CD8-positive, alpha-beta memory T cell (primary cell): ENCODE measurements around the gene FBXL2. TPM values are rescaled to one million over a fixed set of nuclear protein-coding genes. Genes with fewer than 3 reads are reported as not detected.

Experiments used
- CTCF ChIA-PET: fragments of 350-600 bp; sonication (Branson Sonifier 250); formaldehyde crosslinking; loops from one replicate; lab custom pipeline; 2021; ENCODE audit warnings: antibody characterized with exemption; lab: Charles Lee
- POLR2A ChIA-PET: fragments of 350-600 bp; sonication (Branson Sonifier 250); formaldehyde crosslinking; loops from one replicate; lab custom pipeline; 2021; ENCODE audit warnings: antibody characterized with exemption; lab: Charles Lee
- DNase-seq, 5 donors: peaks; one replicate each; pipeline versions ENCODE4 v3.0.0 to v3.0.0-alpha.2; 2020 to 2022; ENCODE audit warnings: mixed read lengths in 1 of 5
- H3K27ac ChIP-seq: one replicate; pipeline ENCODE4 v1.7.0; 2013; ENCODE audit warnings: low read depth, mild to moderate bottlenecking, low read length, moderate library complexity
- H3K27me3 ChIP-seq: 2 replicates; pipeline ENCODE4 v1.7.0; 2013; ENCODE audit warnings: low read length, mild to moderate bottlenecking; ENCODE audit not compliant: insufficient read depth, poor library complexity, severe bottlenecking
- H3K36me3 ChIP-seq: 2 replicates; pipeline ENCODE4 v1.7.0; 2013; ENCODE audit warnings: mild to moderate bottlenecking, low read length, moderate library complexity; ENCODE audit not compliant: insufficient read depth
- H3K4me1 ChIP-seq: 2 replicates; pipeline ENCODE4 v1.7.0; 2013; ENCODE audit warnings: mild to moderate bottlenecking, low read length, moderate library complexity; ENCODE audit not compliant: insufficient read depth
- H3K4me3 ChIP-seq: 2 replicates; pipeline ENCODE4 v1.7.0; 2013; ENCODE audit warnings: mild to moderate bottlenecking, low read length
- H3K9me3 ChIP-seq: 2 replicates; pipeline ENCODE4 v1.7.0; 2013; ENCODE audit warnings: mild to moderate bottlenecking, low read length
- H3K27ac Mint-ChIP-seq, 8 donors: one replicate each; pipeline ENCODE4 v1.8.0; 2020 to 2021; ENCODE audit warnings: mixed read lengths in 8 of 8, mild to moderate bottlenecking in 6 of 8, inconsistent platforms in 3 of 8, moderate library complexity in 3 of 8
- H3K27me3 Mint-ChIP-seq, 2 donors: one replicate each; pipeline ENCODE4 v1.8.0; 2020 to 2021; ENCODE audit warnings: mixed read lengths in 2 of 2, mild to moderate bottlenecking in 1 of 2, moderate library complexity in 1 of 2
- H3K36me3 Mint-ChIP-seq, 3 donors: one replicate each; pipeline ENCODE4 v1.8.0; 2020 to 2021; ENCODE audit warnings: mixed read lengths in 3 of 3, inconsistent platforms in 1 of 3, mild to moderate bottlenecking in 1 of 3
- H3K4me1 Mint-ChIP-seq, 3 donors: one replicate each; pipeline ENCODE4 v1.8.0; 2020 to 2021; ENCODE audit warnings: mixed read lengths in 3 of 3, inconsistent platforms in 1 of 3, mild to moderate bottlenecking in 1 of 3
- H3K4me3 Mint-ChIP-seq, 7 donors: one replicate each; pipeline ENCODE4 v1.8.0; 2020 to 2021; ENCODE audit warnings: mixed read lengths in 7 of 7, mild to moderate bottlenecking in 6 of 7, moderate library complexity in 4 of 7, inconsistent platforms in 2 of 7
- H3K9me3 Mint-ChIP-seq, 5 donors: one replicate each; pipeline ENCODE4 v1.8.0; 2020 to 2022; ENCODE audit warnings: mixed read lengths in 5 of 5, mild to moderate bottlenecking in 3 of 5, moderate library complexity in 2 of 5, inconsistent platforms in 1 of 5
- polyA plus RNA-seq: library from polyadenylated mRNA; unstranded; fragments of 300-500 nt; fragmentation: Illumina TruSeq; gene quantifications from one replicate; pipeline ENCODE4 v1.2.3, GENCODE V29; 2021
- total RNA-seq, 2 experiments: library from RNA; stranded (reverse); gene quantifications; one replicate each; pipeline ENCODE4 v1.2.3, GENCODE V29; 2021

Gene FBXL2
- total and polyA plus RNA-seq, 3 experiments from 2014 or later = not detected

DNA sequence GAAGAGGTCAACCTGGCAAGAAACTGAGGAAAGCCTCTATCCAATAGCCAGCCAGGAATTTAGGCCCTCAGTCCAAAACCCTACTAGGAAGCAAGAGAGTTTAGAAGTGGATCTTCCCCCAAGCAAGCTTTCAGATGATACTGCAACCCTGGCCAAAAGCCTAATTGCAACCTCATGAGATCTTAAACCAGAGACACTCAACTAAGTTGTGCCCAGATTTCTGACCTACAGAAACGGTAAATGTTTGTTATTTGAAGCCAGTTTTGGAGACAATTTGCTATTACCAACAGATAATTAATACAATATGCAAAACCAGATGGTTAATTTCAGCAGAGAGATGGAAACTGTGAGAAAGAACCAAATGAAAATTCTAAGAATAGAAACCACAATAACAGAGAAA lies 37.0 kb upstream of the FBXL2 start:
- DNase-seq = no peak
- Mint-ChIP-seq H3K9me3 (peaks cover 0 to 8% (median 2%) of the 10 kb centered on the region in 5 donors), H3K27ac (no peak overlapping the region), H3K4me1 (no peaks in the 10 kb centered on the region), H3K4me3 (no peak overlapping the region), H3K27me3 (peaks cover 4 to 31% of the 10 kb centered on the region in 2 donors), H3K36me3 (no peaks in the 10 kb centered on the region)
- Histone ChIP-seq H3K9me3 (no peaks in the 10 kb centered on the region), H3K4me3 (no peak overlapping the region), H3K27ac (no peak overlapping the region), H3K4me1 (no peaks in the 10 kb centered on the region), H3K36me3 (no peaks in the 10 kb centered on the region), H3K27me3 (peaks cover 3% of the 10 kb centered on the region)
- CTCF ChIA-PET = no interaction called here
- POLR2A ChIA-PET = no interaction called here

DNA sequence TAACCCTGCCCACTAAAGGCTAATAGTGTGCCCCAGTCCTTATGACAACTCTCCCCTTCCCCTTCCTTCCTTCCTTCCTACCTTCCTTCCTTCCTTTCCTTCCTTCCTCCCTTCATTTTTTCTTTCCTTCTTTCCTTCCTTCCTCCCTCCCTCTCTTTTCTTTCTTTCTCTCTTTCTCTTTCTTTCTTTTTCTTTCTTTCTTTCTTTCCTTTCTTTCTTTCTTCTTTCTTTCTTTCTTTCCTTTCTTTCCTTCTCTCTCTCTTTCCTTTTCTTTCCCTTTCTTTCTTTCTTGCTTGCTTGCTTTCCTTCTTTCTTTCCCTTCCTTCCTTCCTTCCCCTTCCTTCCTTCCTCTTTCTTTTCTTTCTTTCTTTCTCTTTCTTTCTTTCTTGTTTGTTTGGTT lies 30.5 kb upstream of the FBXL2 start:
- H3K36me3 ChIP-seq = no peaks in the 10 kb centered on the region
- ChIA-PET POLR2A (no interaction called here), CTCF (no interaction called here)
- DNase-seq = no peak
- H3K4me3 ChIP-seq = no peak overlapping the region
- H3K27me3 ChIP-seq = no peaks in the 10 kb centered on the region
- no peak overlapping the region for H3K27ac ChIP-seq
- H3K9me3 ChIP-seq = no peaks in the 10 kb centered on the region
- Mint-ChIP-seq H3K27me3 (peaks cover 0 to 17% of the 10 kb centered on the region in 2 donors), H3K4me1 (no peaks in the 10 kb centered on the region), H3K36me3 (no peaks in the 10 kb centered on the region), H3K27ac (no peak overlapping the region), H3K4me3 (no peak overlapping the region), H3K9me3 (no peaks in the 10 kb centered on the region)
- no peaks in the 10 kb centered on the region for H3K4me1 ChIP-seq

DNA sequence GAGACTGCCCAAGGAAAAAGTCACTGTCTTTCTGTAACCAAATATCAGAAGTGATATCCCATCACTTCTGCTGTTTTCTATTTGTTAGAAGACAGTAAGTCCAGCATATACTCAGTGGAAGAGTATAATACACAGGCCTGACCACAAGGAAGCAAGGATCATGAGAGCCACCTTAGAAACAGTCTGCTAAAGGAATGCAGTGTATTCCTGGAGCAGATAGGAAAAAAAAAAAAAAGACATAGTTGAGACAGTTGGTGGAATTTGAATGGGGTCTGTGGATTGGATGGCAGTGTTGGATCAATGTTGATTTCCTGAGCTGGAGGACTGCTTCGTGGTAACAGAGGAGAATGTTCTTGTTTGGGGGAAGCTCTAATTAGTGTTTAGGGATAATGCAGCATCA lies 26.5 kb upstream of the FBXL2 start:
- no peak overlapping the region for H3K4me3 Mint-ChIP-seq
- ChIA-PET POLR2A (no interaction called here), CTCF (no interaction called here)
- no peak overlapping the region for H3K27ac Mint-ChIP-seq
- Histone ChIP-seq H3K4me3 (no peak overlapping the region), H3K27me3 (no peaks in the 10 kb centered on the region), H3K27ac (no peak overlapping the region), H3K9me3 (no peaks in the 10 kb centered on the region), H3K36me3 (no peaks in the 10 kb centered on the region), H3K4me1 (no peaks in the 10 kb centered on the region)
- H3K27me3 Mint-ChIP-seq = peaks cover 7 to 29% of the 10 kb centered on the region in 2 donors
- no peaks in the 10 kb centered on the region for H3K9me3 Mint-ChIP-seq
- no peak for DNase-seq
- no peaks in the 10 kb centered on the region for H3K4me1 Mint-ChIP-seq
- no peaks in the 10 kb centered on the region for H3K36me3 Mint-ChIP-seq

DNA sequence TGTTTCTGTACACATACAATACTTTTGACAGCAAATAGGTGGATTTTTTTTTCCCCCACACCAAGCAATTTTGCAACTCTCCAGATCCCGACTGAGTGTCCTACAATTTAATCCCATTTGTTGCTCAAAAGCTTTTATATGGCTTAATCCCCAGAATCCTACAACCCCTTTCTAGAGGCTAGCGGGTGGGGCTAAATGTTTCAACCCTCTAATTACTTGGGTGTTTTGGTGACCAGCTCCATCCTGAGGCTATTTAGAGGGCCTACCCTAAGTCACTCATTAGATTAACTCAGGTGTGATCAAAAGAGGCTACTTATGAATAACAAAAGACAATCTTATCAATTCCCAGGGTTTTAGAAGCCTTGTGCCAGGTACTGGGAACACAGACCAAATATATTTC lies 21.0 kb upstream of the FBXL2 start:
- no peaks in the 10 kb centered on the region for H3K36me3 ChIP-seq
- ChIA-PET POLR2A (no interaction called here), CTCF (no interaction called here)
- Mint-ChIP-seq H3K36me3 (no peaks in the 10 kb centered on the region), H3K27me3 (peaks cover 7 to 13% of the 10 kb centered on the region in 2 donors), H3K4me1 (no peaks in the 10 kb centered on the region), H3K27ac (no peak overlapping the region), H3K4me3 (no peak overlapping the region), H3K9me3 (no peaks in the 10 kb centered on the region)
- H3K4me1 ChIP-seq = no peaks in the 10 kb centered on the region
- H3K27me3 ChIP-seq = no peaks in the 10 kb centered on the region
- H3K4me3 ChIP-seq = no peak overlapping the region
- DNase-seq = no peak
- H3K9me3 ChIP-seq = no peaks in the 10 kb centered on the region
- H3K27ac ChIP-seq = no peak overlapping the region

DNA sequence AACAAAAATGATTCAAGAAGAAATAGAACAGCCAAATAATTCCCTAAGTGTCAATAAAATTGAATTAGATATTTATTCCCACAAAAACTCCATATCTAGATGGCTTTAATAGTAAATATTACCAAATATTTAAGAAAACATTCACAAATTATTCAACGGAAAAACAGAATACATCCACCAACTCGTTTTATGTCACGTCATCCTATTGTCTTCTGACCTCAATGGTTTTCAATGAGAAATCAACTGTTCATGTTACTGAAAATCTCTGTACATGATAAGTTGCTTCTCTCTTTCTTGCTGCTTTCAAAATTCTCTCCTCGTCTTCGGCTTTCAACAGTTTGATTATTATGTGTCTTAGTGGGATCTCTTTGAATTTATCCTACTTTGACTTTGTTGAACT lies 17.1 kb upstream of the FBXL2 start:
- Mint-ChIP-seq H3K27ac (no peak overlapping the region), H3K36me3 (peaks cover 0 to 2% (median 0%) of the 10 kb centered on the region in 3 donors), H3K9me3 (peaks cover 0 to 6% (median 0%) of the 10 kb centered on the region in 5 donors), H3K27me3 (peaks cover 3 to 14% of the 10 kb centered on the region in 2 donors), H3K4me3 (no peak overlapping the region), H3K4me1 (no peaks in the 10 kb centered on the region)
- H3K4me1 ChIP-seq = no peaks in the 10 kb centered on the region
- no peak overlapping the region for H3K4me3 ChIP-seq
- H3K27me3 ChIP-seq = no peaks in the 10 kb centered on the region
- no peaks in the 10 kb centered on the region for H3K36me3 ChIP-seq
- no peak for DNase-seq
- H3K9me3 ChIP-seq = no peaks in the 10 kb centered on the region
- ChIA-PET CTCF (no interaction called here), POLR2A (no interaction called here)
- H3K27ac ChIP-seq = no peak overlapping the region

DNA sequence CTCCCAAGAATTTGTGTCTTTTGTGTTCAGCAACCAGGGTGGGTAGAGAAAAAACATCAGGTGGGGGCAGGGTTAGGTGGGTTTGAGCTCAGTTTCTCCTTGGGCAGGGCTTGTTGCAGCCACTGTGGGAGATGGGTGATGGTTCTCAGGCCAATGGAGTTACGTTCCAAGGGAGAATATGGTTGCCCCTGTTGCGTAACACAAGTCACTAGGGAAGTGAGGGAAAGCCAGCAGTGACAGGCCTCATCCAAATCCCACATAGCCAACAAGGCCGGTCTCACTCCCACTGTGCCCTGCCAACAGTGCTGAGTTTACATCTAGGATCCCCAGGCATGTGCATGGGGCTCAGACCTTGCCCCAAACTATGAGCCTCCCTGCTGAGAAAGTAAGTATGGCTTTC lies 7.9 kb upstream of the FBXL2 start:
- Mint-ChIP-seq H3K9me3 (peaks cover 3 to 17% (median 6%) of the 10 kb centered on the region in 5 donors), H3K27ac (no peak overlapping the region), H3K4me3 (no peak overlapping the region), H3K27me3 (peaks cover 13 to 61% of the 10 kb centered on the region in 2 donors), H3K4me1 (no peaks in the 10 kb centered on the region), H3K36me3 (peaks cover 0 to 4% (median 0%) of the 10 kb centered on the region in 3 donors)
- ChIA-PET CTCF (no interaction called here), POLR2A (no interaction called here)
- no peaks in the 10 kb centered on the region for H3K4me1 ChIP-seq
- H3K27ac ChIP-seq = no peak overlapping the region
- H3K27me3 ChIP-seq = no peaks in the 10 kb centered on the region
- H3K9me3 ChIP-seq = no peaks in the 10 kb centered on the region
- H3K36me3 ChIP-seq = no peaks in the 10 kb centered on the region
- H3K4me3 ChIP-seq = no peak overlapping the region
- DNase-seq = no peak

DNA sequence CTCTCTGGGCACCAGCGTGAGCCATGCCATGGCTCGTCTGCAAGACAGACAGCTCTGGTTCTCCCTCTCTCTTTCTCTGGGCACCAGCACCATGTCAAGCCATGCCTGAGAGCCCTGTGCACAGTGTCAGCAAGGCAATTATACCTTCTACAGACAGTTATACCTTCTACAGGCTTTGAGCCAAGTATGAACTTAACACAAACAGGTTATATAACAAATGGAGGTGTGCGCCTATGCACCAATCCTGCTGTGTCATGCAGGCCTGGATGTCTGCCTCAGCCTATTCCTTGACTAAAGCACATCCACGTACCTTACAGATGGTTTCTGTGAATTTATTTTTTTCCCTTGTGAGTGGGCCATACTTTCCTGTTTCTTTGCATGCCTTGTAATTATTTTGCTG lies 5.9 kb upstream of the FBXL2 start:
- Histone ChIP-seq H3K36me3 (no peaks in the 10 kb centered on the region), H3K27ac (no peak overlapping the region), H3K4me1 (no peaks in the 10 kb centered on the region), H3K9me3 (no peaks in the 10 kb centered on the region), H3K4me3 (no peak overlapping the region), H3K27me3 (no peaks in the 10 kb centered on the region)
- H3K4me1 Mint-ChIP-seq = no peaks in the 10 kb centered on the region
- H3K27me3 Mint-ChIP-seq = peaks cover 18 to 56% of the 10 kb centered on the region in 2 donors
- H3K9me3 Mint-ChIP-seq = peaks cover 0 to 10% (median 6%) of the 10 kb centered on the region in 5 donors
- no peak overlapping the region for H3K4me3 Mint-ChIP-seq
- peaks cover 0 to 8% (median 0%) of the 10 kb centered on the region in 3 donors for H3K36me3 Mint-ChIP-seq
- ChIA-PET POLR2A (no interaction called here), CTCF (no interaction called here)
- H3K27ac Mint-ChIP-seq = no peak overlapping the region
- DNase-seq = no peak

DNA sequence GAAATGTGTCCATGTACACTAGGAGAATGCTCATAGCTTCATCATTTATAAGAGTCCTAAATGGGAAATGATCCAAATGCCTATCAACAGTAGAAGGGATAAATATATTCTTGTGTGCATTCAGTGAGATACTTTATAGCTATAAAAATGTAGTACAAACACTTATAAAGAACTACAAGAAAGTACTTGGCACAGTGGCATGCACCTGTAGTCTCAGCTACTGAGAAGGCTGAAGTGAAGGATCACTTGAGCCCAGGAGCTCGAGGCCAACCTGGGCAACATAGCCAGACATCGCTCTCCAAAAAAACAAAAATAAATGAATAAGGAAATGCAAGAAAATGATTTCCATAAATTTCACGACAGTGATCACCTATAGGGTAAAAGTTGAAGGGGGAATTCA lies 3.6 kb upstream of the FBXL2 start:
- Mint-ChIP-seq H3K27me3 (peaks cover 30 to 59% of the 10 kb centered on the region in 2 donors), H3K4me1 (peaks cover 6 to 11% (median 7%) of the 10 kb centered on the region in 3 donors), H3K9me3 (peaks cover 0 to 6% (median under 1%) of the 10 kb centered on the region in 5 donors), H3K27ac (no peak overlapping the region), H3K4me3 (no peak overlapping the region), H3K36me3 (peaks cover 0 to 8% (median 0%) of the 10 kb centered on the region in 3 donors)
- peaks cover 5% of the 10 kb centered on the region for H3K27me3 ChIP-seq
- H3K4me1 ChIP-seq = no peaks in the 10 kb centered on the region
- no peaks in the 10 kb centered on the region for H3K9me3 ChIP-seq
- no peaks in the 10 kb centered on the region for H3K36me3 ChIP-seq
- no peak for DNase-seq
- no peak overlapping the region for H3K4me3 ChIP-seq
- ChIA-PET POLR2A (no interaction called here), CTCF (no interaction called here)
- no peak overlapping the region for H3K27ac ChIP-seq
